Colonic mucosa (tissue), 4 donors: ENCODE measurements around the gene DRAXIN. TPM values are rescaled to one million over a fixed set of nuclear protein-coding genes. Genes with fewer than 3 reads are reported as not detected.

Experiments used
- DNase-seq: peaks from one replicate; pipeline ENCODE4 v3.0.0-alpha.2; 2020
- H3K27ac ChIP-seq: fragments of 200-600 bp; one replicate; pipeline ENCODE4 v1.8.0; 2021
- H3K27me3 ChIP-seq: fragments of 200-600 bp; one replicate; pipeline ENCODE4 v1.8.0; 2021
- H3K36me3 ChIP-seq: fragments of 200-600 bp; one replicate; pipeline ENCODE4 v1.8.0; 2021
- H3K4me1 ChIP-seq: fragments of 200-600 bp; one replicate; pipeline ENCODE4 v1.8.0; 2021; ENCODE audit warnings: mild to moderate bottlenecking
- H3K4me3 ChIP-seq: fragments of 200-600 bp; one replicate; pipeline ENCODE4 v1.8.0; 2021
- H3K9ac ChIP-seq, 2 donors: one replicate each; pipeline ENCODE4 v1.7.0; 2013; ENCODE audit warnings: control low read depth in 2 of 2, low read depth in 2 of 2, low read length in 2 of 2
- H3K9me3 ChIP-seq: fragments of 200-600 bp; one replicate; pipeline ENCODE4 v1.8.0; 2021
- CTCF ChIP-seq: fragments of 200-600 bp; IDR thresholded peaks from one replicate; pipeline ENCODE4 v1.8.0; 2022; ENCODE audit warnings: antibody characterized with exemption, mild to moderate bottlenecking
- intact Hi-C: fragments of 100-400 bp; cut with DNase I; formaldehyde crosslinking; loops from one replicate; pipeline ENCODE4 v1.14.1; 2022
- total RNA-seq, 2 donors: library from RNA; stranded (reverse); fragmentation: NEBNext Ultra II Directional in 1 of 2; extraction: Animal tissue kit (Norgen Biotek cat#: 25700) in 1 of 2; gene quantifications; one replicate each; pipeline ENCODE4 v1.2.1, GENCODE V29; 2021
- donor health status: healthy.
- donor health status: DM: no; HTN: no; CAD: no.
- donor health status: DM: no; HTN: no; CAD: no.

DRAXIN gene
- total RNA-seq, 2 donors from 2014 or later = 0.05 TPM

GRCh38 chr1:11714831-11715575 lies 23.5 kb downstream of the DRAXIN start:
- Histone ChIP-seq H3K27me3 (no peaks in the 10 kb centered on the region), H3K36me3 (no peaks in the 10 kb centered on the region), H3K4me3 (no peak overlapping the region), H3K27ac (no peak overlapping the region), H3K9me3 (no peaks in the 10 kb centered on the region), H3K9ac (no peak overlapping the region), H3K4me1 (no peaks in the 10 kb centered on the region)
- no peak for DNase-seq
- TF ChIP-seq CTCF = no peak
- intact Hi-C loops = no loop called here

DNA sequence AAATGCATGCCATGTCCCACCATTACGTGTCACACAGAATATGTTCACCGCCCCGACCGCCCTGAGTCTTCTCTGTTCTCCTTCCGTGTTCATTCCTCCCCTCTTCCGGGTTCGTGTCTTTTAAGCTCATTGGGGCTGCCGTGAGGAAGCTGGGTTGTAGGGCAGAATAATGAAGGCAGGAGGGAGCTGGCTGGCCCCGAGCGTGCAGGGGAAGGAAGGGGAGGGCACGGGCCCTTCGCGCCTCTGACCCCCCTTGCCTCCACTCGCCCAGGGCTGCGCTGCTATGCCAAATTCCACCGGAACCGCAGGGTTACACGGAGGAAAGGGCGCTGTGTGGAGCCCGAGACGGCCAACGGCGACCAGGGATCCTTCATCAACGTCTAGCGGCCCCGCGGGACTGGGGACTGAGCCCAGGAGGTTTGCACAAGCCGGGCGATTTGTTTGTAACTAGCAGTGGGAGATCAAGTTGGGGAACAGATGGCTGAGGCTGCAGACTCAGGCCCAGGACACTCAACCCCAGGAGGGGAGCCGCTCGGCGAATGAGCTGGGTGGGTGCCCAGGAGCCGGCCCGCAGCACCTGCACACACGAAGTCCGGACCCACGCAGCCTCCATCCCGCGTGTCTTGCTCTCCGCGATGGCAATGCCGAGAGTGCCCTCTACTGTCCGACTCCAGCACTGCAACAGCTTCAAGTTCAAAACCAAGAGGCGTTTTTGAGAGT lies 28.0 kb downstream of the DRAXIN start:
- intact Hi-C loops = loop anchor here (5.0 kb wide), 1 partner anchor 67 kb away; the partner anchor contains the start of genes FBXO2 and FBXO44
- Histone ChIP-seq H3K27me3 (no peaks in the 10 kb centered on the region), H3K36me3 (no peaks in the 10 kb centered on the region), H3K4me3 (peak overlapping the region; percentile 44), H3K4me1 (no peaks in the 10 kb centered on the region), H3K9ac (peak overlapping the region; percentile 62 to 87), H3K27ac (peak overlapping the region; percentile 69), H3K9me3 (no peaks in the 10 kb centered on the region)
- peak; percentile 87 for DNase-seq
- peak; percentile 91 for TF ChIP-seq CTCF

DNA sequence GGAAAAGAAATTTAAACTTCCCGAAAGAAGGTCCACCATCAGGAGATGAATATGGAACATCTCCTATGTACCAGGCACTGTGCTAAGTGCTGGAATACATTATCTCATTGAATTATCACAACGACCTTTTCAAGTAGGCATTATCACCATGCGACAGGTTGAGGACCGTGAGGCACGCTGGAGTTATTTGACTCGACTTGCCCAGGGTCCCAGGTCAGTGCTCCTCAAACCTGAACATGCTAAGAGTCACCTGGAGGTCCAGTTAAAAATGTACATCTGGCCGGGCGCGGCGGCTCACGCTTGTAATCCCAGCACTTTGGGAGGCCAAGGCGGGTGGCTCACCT lies 28.5 kb downstream of the DRAXIN start:
- Histone ChIP-seq H3K36me3 (no peaks in the 10 kb centered on the region), H3K9ac (peak overlapping the region in 1 of 2 donors; percentile 62), H3K9me3 (no peaks in the 10 kb centered on the region), H3K4me1 (no peaks in the 10 kb centered on the region), H3K4me3 (no peak overlapping the region), H3K27me3 (no peaks in the 10 kb centered on the region), H3K27ac (no peak overlapping the region)
- TF ChIP-seq CTCF = no peak
- intact Hi-C loops = loop anchor here (5.0 kb wide), 1 partner anchor 68 kb away; the partner anchor contains the start of genes FBXO2 and FBXO44
- no peak for DNase-seq

DNA sequence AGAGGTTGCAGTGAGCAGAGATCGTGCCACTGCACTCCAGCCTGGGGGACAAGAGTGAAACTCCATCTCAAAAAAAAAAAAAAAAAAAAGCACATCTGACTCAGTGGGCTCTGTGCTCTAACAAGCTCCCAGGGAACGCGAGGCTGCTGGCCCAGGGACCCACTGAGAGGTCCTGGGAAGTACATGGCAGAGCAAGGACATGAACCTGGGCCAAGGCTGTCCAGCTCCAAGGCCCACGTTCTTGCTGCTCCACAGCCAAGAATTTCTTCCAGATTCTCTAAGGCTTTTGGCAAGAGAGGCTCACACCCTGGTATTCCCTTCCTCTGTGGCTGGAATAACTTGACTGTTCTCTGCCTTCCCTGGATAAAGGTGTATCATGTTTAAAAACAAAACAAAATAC lies 29.0 kb downstream of the DRAXIN start:
- Histone ChIP-seq H3K4me1 (no peaks in the 10 kb centered on the region), H3K9me3 (no peaks in the 10 kb centered on the region), H3K27me3 (no peaks in the 10 kb centered on the region), H3K27ac (no peak overlapping the region), H3K9ac (no peak overlapping the region), H3K36me3 (no peaks in the 10 kb centered on the region), H3K4me3 (no peak overlapping the region)
- no peak for TF ChIP-seq CTCF
- intact Hi-C loops = loop anchor here (5.0 kb wide), 1 partner anchor 68 kb away; the partner anchor contains the start of genes FBXO2 and FBXO44
- DNase-seq = no peak

DNA sequence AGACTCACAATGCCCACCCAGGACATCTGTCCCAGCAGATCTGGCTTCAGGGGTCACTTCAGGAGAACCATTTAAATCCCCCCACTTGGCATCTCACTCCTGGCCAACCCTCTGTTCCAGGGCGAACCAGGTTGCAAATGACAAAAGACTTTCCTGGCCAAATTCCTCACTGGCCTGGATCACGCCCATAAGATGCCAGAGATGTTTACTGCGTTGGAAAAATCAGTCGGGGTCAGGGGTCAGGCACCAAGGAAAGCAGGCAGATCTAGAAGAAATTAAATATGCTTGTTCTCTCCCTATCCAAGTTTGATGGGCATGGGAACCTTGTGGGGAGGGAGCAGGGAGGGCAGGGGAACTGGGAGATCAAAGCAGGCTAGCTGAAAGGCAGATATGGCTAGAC lies 29.8 kb downstream of the DRAXIN start:
- no peak overlapping the region for H3K9ac ChIP-seq
- no peaks in the 10 kb centered on the region for H3K27me3 ChIP-seq
- no peak overlapping the region for H3K27ac ChIP-seq
- no peaks in the 10 kb centered on the region for H3K4me1 ChIP-seq
- intact Hi-C loops = loop anchor here (5.0 kb wide), 1 partner anchor 69 kb away; the partner anchor contains the start of genes FBXO2 and FBXO44
- no peaks in the 10 kb centered on the region for H3K9me3 ChIP-seq
- H3K36me3 ChIP-seq = no peaks in the 10 kb centered on the region
- H3K4me3 ChIP-seq = no peak overlapping the region
- TF ChIP-seq CTCF = no peak
- DNase-seq = no peak
